ENCODE data around the gene SCG2.

SCG2 gene

DNA sequence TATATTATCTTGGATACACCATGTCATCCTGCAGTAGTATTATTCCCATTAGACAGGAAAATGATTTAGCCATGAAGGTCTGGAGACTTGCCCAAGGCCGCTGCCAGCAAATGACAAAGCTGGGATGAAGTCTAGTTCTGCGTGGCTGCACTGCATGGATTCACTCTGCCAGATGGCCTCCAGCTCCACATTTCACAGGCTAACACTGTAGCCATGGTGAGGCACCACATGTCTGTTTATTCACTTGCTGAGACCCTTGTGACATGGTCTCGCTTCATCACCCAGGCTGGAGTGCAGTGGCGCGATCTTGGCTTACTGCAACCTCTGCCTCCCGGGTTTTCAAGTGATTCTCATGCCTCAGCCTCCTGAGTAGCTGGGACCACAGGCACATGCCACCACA is 31.5 kb upstream of the SCG2 start:
- H3K27me3 ChIP-seq (ENCODE audit: control insufficient read depth, low read length): no peaks in the 10 kb centered on the region
- no peaks in the 10 kb centered on the region for H3K79me2 ChIP-seq (ENCODE audit: control insufficient read depth, low read length)
- H3K4me1 ChIP-seq (ENCODE audit: control insufficient read depth, low read length): no peaks in the 10 kb centered on the region
- H3K9me3 ChIP-seq (ENCODE audit: control insufficient read depth, insufficient read depth, low read length): no peaks in the 10 kb centered on the region
- no peaks in the 10 kb centered on the region for H4K20me1 ChIP-seq (ENCODE audit: control insufficient read depth, insufficient read depth, low read depth, low read length)
- H3K27ac ChIP-seq (ENCODE audit: low read depth, low read length): no peak overlapping the region
- no peaks in the 10 kb centered on the region for H3K9me2 ChIP-seq (replicated peaks; ENCODE audit: control insufficient read depth, low read length)
- no peaks in the 10 kb centered on the region for H3F3A ChIP-seq (ENCODE audit: control insufficient read depth, insufficient read depth)
- no peaks in the 10 kb centered on the region for H3K36me3 ChIP-seq (ENCODE audit: control insufficient read depth, low read length)
- no peak overlapping the region for H3K4me2 ChIP-seq (ENCODE audit: low read length)
- no peak for TF ChIP-seq CTCF (IDR thresholded peaks at IDR 0.05; ENCODE audit: low read depth, low read length, poor library complexity, severe bottlenecking)
- TF ChIP-seq EZH2phosphoT487 (IDR thresholded peaks at IDR 0.05; ENCODE audit: borderline replicate concordance, low read length): no peak
- no peak overlapping the region for H3K4me3 ChIP-seq (ENCODE audit: low read length)

GRCh38 chr2:223632826-223633225 is 30.7 kb upstream of the SCG2 start:
- Histone ChIP-seq H4K20me1 (ENCODE audit: control insufficient read depth, insufficient read depth, low read depth, low read length) (no peaks in the 10 kb centered on the region), H3K9me2 (replicated peaks; ENCODE audit: control insufficient read depth, low read length) (no peaks in the 10 kb centered on the region), H3K27me3 (ENCODE audit: control insufficient read depth, low read length) (no peaks in the 10 kb centered on the region), H3K36me3 (ENCODE audit: control insufficient read depth, low read length) (no peaks in the 10 kb centered on the region), H3F3A (ENCODE audit: control insufficient read depth, insufficient read depth) (no peaks in the 10 kb centered on the region), H3K27ac (ENCODE audit: low read depth, low read length) (no peak overlapping the region), H3K4me1 (ENCODE audit: control insufficient read depth, low read length) (no peaks in the 10 kb centered on the region), H3K79me2 (ENCODE audit: control insufficient read depth, low read length) (no peaks in the 10 kb centered on the region), H3K4me2 (ENCODE audit: low read length) (no peak overlapping the region), H3K9me3 (ENCODE audit: control insufficient read depth, insufficient read depth, low read length) (no peaks in the 10 kb centered on the region), H3K4me3 (ENCODE audit: low read length) (no peak overlapping the region)
- no peak for TF ChIP-seq CTCF (IDR thresholded peaks at IDR 0.05; ENCODE audit: low read depth, low read length, poor library complexity, severe bottlenecking)
- TF ChIP-seq EZH2phosphoT487 (IDR thresholded peaks at IDR 0.05; ENCODE audit: borderline replicate concordance, low read length): no peak

- no peak for TF ChIP-seq CTCF (IDR thresholded peaks at IDR 0.05; ENCODE audit: low read depth, low read length, poor library complexity, severe bottlenecking)
- TF ChIP-seq EZH2phosphoT487 (IDR thresholded peaks at IDR 0.05; ENCODE audit: borderline replicate concordance, low read length): no peak
- no peaks in the 10 kb centered on the region for H3K27me3 ChIP-seq (ENCODE audit: control insufficient read depth, low read length)
- H3K4me2 ChIP-seq (ENCODE audit: low read length): no peak overlapping the region
- no peaks in the 10 kb centered on the region for H4K20me1 ChIP-seq (ENCODE audit: control insufficient read depth, insufficient read depth, low read depth, low read length)
- H3K4me1 ChIP-seq (ENCODE audit: control insufficient read depth, low read length): no peaks in the 10 kb centered on the region
- no peaks in the 10 kb centered on the region for H3K36me3 ChIP-seq (ENCODE audit: control insufficient read depth, low read length)
- H3K79me2 ChIP-seq (ENCODE audit: control insufficient read depth, low read length): no peaks in the 10 kb centered on the region
- H3F3A ChIP-seq (ENCODE audit: control insufficient read depth, insufficient read depth): no peaks in the 10 kb centered on the region
- H3K4me3 ChIP-seq (ENCODE audit: low read length): no peak overlapping the region
- no peaks in the 10 kb centered on the region for H3K9me3 ChIP-seq (ENCODE audit: control insufficient read depth, insufficient read depth, low read length)
- H3K27ac ChIP-seq (ENCODE audit: low read depth, low read length): no peak overlapping the region
- H3K9me2 ChIP-seq (replicated peaks; ENCODE audit: control insufficient read depth, low read length): no peaks in the 10 kb centered on the region
Measured at GRCh38 chr2:223626716-223627115, 24.6 kb upstream of the SCG2 start.

DNA sequence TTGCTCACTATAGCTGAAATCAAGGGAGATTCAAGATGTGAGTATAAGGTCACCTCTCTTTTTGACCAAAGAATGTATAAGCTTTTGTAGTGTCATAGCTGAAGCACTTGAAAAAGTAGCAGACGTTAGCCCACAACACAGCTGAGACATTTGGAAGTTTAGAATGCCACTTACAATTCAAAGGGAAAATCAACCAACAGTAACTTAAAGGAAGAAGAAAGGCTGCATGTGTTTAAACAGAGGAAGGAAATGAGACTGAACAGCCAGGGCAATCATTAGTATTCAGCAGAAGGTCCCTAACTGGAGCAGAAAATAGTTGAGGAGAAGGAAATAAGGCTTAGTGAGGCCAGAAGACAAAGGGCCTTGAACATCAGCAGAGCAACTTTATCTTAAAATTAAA is 23.5 kb upstream of the SCG2 start:
- no peaks in the 10 kb centered on the region for H3K9me3 ChIP-seq (ENCODE audit: control insufficient read depth, insufficient read depth, low read length)
- no peaks in the 10 kb centered on the region for H3K36me3 ChIP-seq (ENCODE audit: control insufficient read depth, low read length)

More for the DNA sequence above, 23.5 kb upstream of the SCG2 start:
- Histone ChIP-seq H3F3A (ENCODE audit: control insufficient read depth, insufficient read depth) (no peaks in the 10 kb centered on the region), H3K4me1 (ENCODE audit: control insufficient read depth, low read length) (no peaks in the 10 kb centered on the region), H3K4me3 (ENCODE audit: low read length) (no peak overlapping the region), H4K20me1 (ENCODE audit: control insufficient read depth, insufficient read depth, low read depth, low read length) (no peaks in the 10 kb centered on the region), H3K9me2 (replicated peaks; ENCODE audit: control insufficient read depth, low read length) (no peaks in the 10 kb centered on the region), H3K4me2 (ENCODE audit: low read length) (no peak overlapping the region), H3K27me3 (ENCODE audit: control insufficient read depth, low read length) (no peaks in the 10 kb centered on the region), H3K79me2 (ENCODE audit: control insufficient read depth, low read length) (no peaks in the 10 kb centered on the region), H3K27ac (ENCODE audit: low read depth, low read length) (no peak overlapping the region)
- no peak for TF ChIP-seq EZH2phosphoT487 (IDR thresholded peaks at IDR 0.05; ENCODE audit: borderline replicate concordance, low read length)
- TF ChIP-seq CTCF (IDR thresholded peaks at IDR 0.05; ENCODE audit: low read depth, low read length, poor library complexity, severe bottlenecking): no peak
